Mesenchymal stem cell (in vitro differentiated cells and primary cell): Measurements from ENCODE around the gene COQ5.
"Not testable (repeated sequence)": the region's sequence is repeated elsewhere in the genome, so short reads cannot be mapped to it uniquely, and the experiment has no call there.

Source experiments
- DNase-seq: peaks from one replicate; pipeline ENCODE4 v3.0.0-alpha.2; 2013
- H2AFZ ChIP-seq: one replicate; pipeline ENCODE4 v1.6.1; 2013; ENCODE audit warnings: low read depth, mild to moderate bottlenecking, control low read depth, inconsistent platforms, low read length, moderate library complexity
- H2AK5ac ChIP-seq: 2 replicates; pipeline ENCODE4 v1.6.1; 2013; ENCODE audit warnings: low read length, moderate library complexity, mild to moderate bottlenecking, inconsistent platforms; ENCODE audit not compliant: severe bottlenecking
- H2BK120ac ChIP-seq: one replicate; pipeline ENCODE4 v1.6.1; 2013; ENCODE audit warnings: low read depth, mild to moderate bottlenecking, inconsistent platforms, low read length, moderate library complexity
- H2BK12ac ChIP-seq, 2 experiments: one replicate each; pipeline ENCODE4 v1.6.1; 2013; ENCODE audit warnings: inconsistent platforms in 2 of 2, low read length in 2 of 2, mild to moderate bottlenecking in 2 of 2, moderate library complexity in 2 of 2, control low read depth in 1 of 2
- H2BK15ac ChIP-seq: one replicate; pipeline ENCODE4 v1.6.1; 2013; ENCODE audit warnings: mild to moderate bottlenecking, low read depth, inconsistent platforms; ENCODE audit not compliant: poor library complexity, severe bottlenecking
- H2BK5ac ChIP-seq: 2 replicates; pipeline ENCODE4 v1.6.1; 2013; ENCODE audit warnings: low read depth, mild to moderate bottlenecking, low read length, control low read depth, inconsistent platforms; ENCODE audit not compliant: poor library complexity, severe bottlenecking
- H3K14ac ChIP-seq, 2 experiments: one replicate each; pipeline ENCODE4 v1.6.1; 2013; ENCODE audit warnings: inconsistent platforms in 2 of 2, low read length in 2 of 2, control low read depth in 1 of 2, mild to moderate bottlenecking in 1 of 2, moderate library complexity in 1 of 2
- H3K18ac ChIP-seq, 2 experiments: one replicate each; pipeline ENCODE4 v1.6.1; 2013; ENCODE audit warnings: inconsistent platforms in 2 of 2, low read length in 2 of 2, control low read depth in 1 of 2, low read depth in 1 of 2, mild to moderate bottlenecking in 1 of 2
- H3K23ac ChIP-seq, 2 experiments: one replicate each; pipeline ENCODE4 v1.6.1; 2013; ENCODE audit warnings: inconsistent platforms in 2 of 2, low read length in 2 of 2, mild to moderate bottlenecking in 2 of 2, moderate library complexity in 2 of 2, control low read depth in 1 of 2
- H3K27ac ChIP-seq: 2 replicates; pipeline ENCODE4 v1.5.1; 2013; ENCODE audit warnings: mild to moderate bottlenecking, moderate library complexity, low read length, control low read depth, inconsistent platforms; ENCODE audit not compliant: poor library complexity, severe bottlenecking
- H3K27me3 ChIP-seq, 2 experiments: 2 replicates each; pipeline versions ENCODE4 v1.6.1 to v1.7.0; 2013; ENCODE audit warnings: low read length in 2 of 2, mild to moderate bottlenecking in 2 of 2, moderate library complexity in 2 of 2, control low read depth in 1 of 2, inconsistent platforms in 1 of 2; ENCODE audit not compliant: control insufficient read depth in 1 of 2, insufficient read depth in 1 of 2
- H3K36me3 ChIP-seq, 2 experiments: 2 replicates each; pipeline versions ENCODE4 v1.6.1 to v1.7.0; 2013; ENCODE audit warnings: low read length in 2 of 2, control low read depth in 1 of 2, inconsistent platforms in 1 of 2, low read depth in 1 of 2, mild to moderate bottlenecking in 1 of 2; ENCODE audit not compliant: insufficient read depth in 2 of 2, control insufficient read depth in 1 of 2
- H3K4ac ChIP-seq, 2 experiments: one replicate each; pipeline ENCODE4 v1.6.1; 2013; ENCODE audit warnings: inconsistent platforms in 2 of 2, low read length in 2 of 2, mild to moderate bottlenecking in 2 of 2, moderate library complexity in 2 of 2, control low read depth in 1 of 2, low read depth in 1 of 2
- H3K4me1 ChIP-seq: 2 replicates; pipeline ENCODE4 v1.6.1; 2013; ENCODE audit warnings: low read depth, low read length, control low read depth; ENCODE audit not compliant: control insufficient read depth, insufficient read depth
- H3K4me2 ChIP-seq: 2 replicates; pipeline ENCODE4 v1.6.1; 2013; ENCODE audit warnings: low read length, mild to moderate bottlenecking, inconsistent platforms; ENCODE audit not compliant: poor library complexity, severe bottlenecking
- H3K4me3 ChIP-seq, 2 experiments: 2 replicates each; pipeline versions ENCODE4 v1.5.1 to v1.7.0; 2013; ENCODE audit warnings: low read length in 2 of 2, mild to moderate bottlenecking in 2 of 2, control low read depth in 1 of 2, low read depth in 1 of 2; ENCODE audit not compliant: insufficient read depth in 1 of 2
- H3K79me1 ChIP-seq: replicated peaks from 2 replicates; pipeline ENCODE4 v1.6.1; 2013; ENCODE audit warnings: mild to moderate bottlenecking, control low read depth, low read length, inconsistent platforms; ENCODE audit not compliant: poor library complexity, severe bottlenecking
- H3K9ac ChIP-seq: 2 replicates; pipeline ENCODE4 v1.7.0; 2013; ENCODE audit warnings: mild to moderate bottlenecking, low read length, moderate library complexity
- H3K9me3 ChIP-seq: 2 replicates; pipeline ENCODE4 v1.7.0; 2013; ENCODE audit warnings: mild to moderate bottlenecking, low read length; ENCODE audit not compliant: control insufficient read depth
- H4K8ac ChIP-seq: one replicate; pipeline ENCODE4 v1.6.1; 2013; ENCODE audit warnings: inconsistent platforms, mild to moderate bottlenecking, low read length, moderate library complexity
- H4K91ac ChIP-seq: one replicate; pipeline ENCODE4 v1.6.1; 2013; ENCODE audit warnings: mild to moderate bottlenecking, low read length, inconsistent platforms
- WGBS: methylation state at CpG from one replicate; pipeline ENCODE4 v1.1.7; 2013; ENCODE audit warnings: mixed read lengths; 5-methylcytosine and 5-hydroxymethylcytosine counted together

The COQ5 gene

DNA sequence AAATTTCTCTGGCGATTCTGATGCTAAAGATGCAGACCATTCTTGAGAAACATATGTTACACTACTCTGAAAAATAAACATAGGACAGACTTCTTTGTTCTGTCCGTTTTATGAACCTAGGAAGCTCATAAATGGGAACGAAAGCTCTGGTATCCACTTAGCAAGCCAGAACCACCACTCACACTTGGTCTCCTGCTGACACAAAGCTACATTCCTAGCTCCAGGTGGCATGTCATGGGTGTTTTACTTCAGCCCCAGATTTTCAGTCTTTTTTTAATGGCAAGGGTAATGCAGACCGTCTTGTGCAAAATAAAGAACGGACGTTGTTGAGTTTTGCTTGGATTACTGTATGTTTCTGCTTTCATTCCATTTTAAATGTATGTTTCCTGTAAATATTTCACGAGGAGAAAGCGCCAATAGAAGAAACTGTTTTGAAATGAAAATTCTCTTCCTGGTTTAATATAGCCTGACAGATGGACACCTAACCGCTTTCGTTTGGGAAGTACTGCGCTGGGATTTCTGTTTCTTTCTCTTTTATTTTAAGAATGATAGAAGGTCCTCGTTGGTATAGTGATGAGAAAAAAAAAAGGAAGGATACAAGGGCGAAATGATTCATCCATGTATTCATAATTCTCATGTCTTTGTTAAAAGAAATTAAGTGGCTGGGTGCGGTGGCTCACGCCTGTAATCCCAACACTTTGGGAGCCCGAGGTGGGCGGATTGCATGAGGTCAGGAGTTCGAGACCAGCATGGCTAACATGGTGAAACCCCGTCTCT, 871 bp upstream of the COQ5 start:
- H2BK120ac ChIP-seq, result no peak overlapping the region
- H3K79me1 ChIP-seq, result peaks cover 3% of the 10 kb centered on the region
- no peak overlapping the region for H2AK5ac ChIP-seq
- no peaks in the 10 kb centered on the region for H3K9me3 ChIP-seq
- H3K4me1 ChIP-seq, result no peaks in the 10 kb centered on the region
- peak overlapping the region; percentile 97 for H3K9ac ChIP-seq
- peaks cover 0 to 3% of the 10 kb centered on the region in 2 experiments for H3K36me3 ChIP-seq
- H4K91ac ChIP-seq, result no peak overlapping the region
- no peak overlapping the region for H3K4ac ChIP-seq
- H3K4me2 ChIP-seq, result peak overlapping the region; percentile 77
- WGBS, result 68% methylated on average over 19 of the region's 19 CpGs
- H2BK12ac ChIP-seq, result no peak overlapping the region
- H3K4me3 ChIP-seq, result peak overlapping the region in 1 of 2 experiments; percentile 90
- no peak overlapping the region for H2BK15ac ChIP-seq
- H3K27me3 ChIP-seq, result no peaks in the 10 kb centered on the region
- peak overlapping the region; percentile 83 for H4K8ac ChIP-seq
- no peak overlapping the region for H2AFZ ChIP-seq
- DNase-seq, result peak; percentile 33
- H2BK5ac ChIP-seq, result no peak overlapping the region
- H3K14ac ChIP-seq, result no peak overlapping the region
- peak overlapping the region in 1 of 2 experiments; percentile 28 for H3K18ac ChIP-seq
- H3K23ac ChIP-seq, result no peak overlapping the region
- H3K27ac ChIP-seq, result peak overlapping the region; percentile 76

GRCh38 chr12:120522568-120522967, 6.4 kb downstream of the COQ5 start:
- no peak for DNase-seq
- Histone ChIP-seq H4K8ac (no peak overlapping the region), H2BK120ac (no peak overlapping the region), H4K91ac (no peak overlapping the region), H2BK12ac (no peak overlapping the region), H3K23ac (no peak overlapping the region), H3K4me3 (no peak overlapping the region), H3K27me3 (no peaks in the 10 kb centered on the region), H2BK15ac (no peak overlapping the region), H3K9me3 (no peaks in the 10 kb centered on the region), H3K79me1 (peaks cover 3% of the 10 kb centered on the region), H3K14ac (no peak overlapping the region), H3K36me3 (peaks cover 4 to 12% of the 10 kb centered on the region in 2 experiments), H3K4me2 (no peak overlapping the region), H3K18ac (no peak overlapping the region), H3K9ac (no peak overlapping the region), H2AFZ (no peak overlapping the region), H2BK5ac (no peak overlapping the region), H3K4ac (no peak overlapping the region), H3K4me1 (no peaks in the 10 kb centered on the region), H2AK5ac (no peak overlapping the region), H3K27ac (no peak overlapping the region)
- WGBS, result 99% methylated on average over 9 of the region's 9 CpGs

DNA sequence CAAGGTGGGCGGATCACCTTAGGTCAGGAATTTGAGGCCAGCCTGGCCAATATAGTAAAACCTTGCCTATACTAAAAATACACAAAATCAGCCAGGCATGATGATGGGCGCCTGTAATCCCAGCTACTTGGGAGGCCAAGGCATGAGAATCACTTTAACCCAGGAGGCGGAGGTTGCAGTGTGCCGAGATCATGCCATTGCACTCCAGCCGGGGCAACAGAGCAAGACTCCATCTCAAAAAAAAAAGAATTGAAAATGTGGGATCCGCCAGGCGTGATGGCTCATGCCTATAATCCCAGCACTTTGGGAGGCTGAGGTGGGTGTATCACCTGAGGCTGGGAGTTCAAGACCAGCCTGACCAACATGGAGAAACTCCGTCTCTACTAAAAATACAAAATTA, 9.6 kb downstream of the COQ5 start:
- whole genome bisulfite sequencing, result 99% methylated on average over 7 of the region's 8 CpGs
- H3K79me1 ChIP-seq, result not testable (repeated sequence)

GRCh38 chr12:120515496-120515895, 13.5 kb downstream of the COQ5 start:
- Histone ChIP-seq H2BK120ac (no peak overlapping the region), H4K91ac (no peak overlapping the region), H2BK12ac (no peak overlapping the region), H3K4me3 (no peak overlapping the region), H2AK5ac (no peak overlapping the region), H2BK5ac (no peak overlapping the region), H3K4me1 (no peaks in the 10 kb centered on the region), H3K18ac (no peak overlapping the region), H3K14ac (no peak overlapping the region), H3K4ac (no peak overlapping the region), H3K36me3 (peaks cover 20 to 29% of the 10 kb centered on the region in 2 experiments), H3K27me3 (no peaks in the 10 kb centered on the region), H3K9me3 (no peaks in the 10 kb centered on the region), H3K4me2 (no peak overlapping the region), H3K23ac (no peak overlapping the region), H2BK15ac (no peak overlapping the region), H3K27ac (no peak overlapping the region), H3K9ac (no peak overlapping the region), H4K8ac (no peak overlapping the region), H2AFZ (no peak overlapping the region), H3K79me1 (peaks cover 2% of the 10 kb centered on the region)
- 100% methylated on average over 2 of the region's 2 CpGs for WGBS
- DNase-seq, result no peak

More for the DNA sequence above, 9.6 kb downstream of the COQ5 start:
- not testable (repeated sequence) for H2BK15ac ChIP-seq, H2BK120ac ChIP-seq, H3K27me3 ChIP-seq, H3K4me1 ChIP-seq, H3K9me3 ChIP-seq, H3K9ac ChIP-seq, H4K8ac ChIP-seq, H3K27ac ChIP-seq, H2AK5ac ChIP-seq, H3K4ac ChIP-seq, DNase-seq, H3K4me3 ChIP-seq, H4K91ac ChIP-seq, H2BK5ac ChIP-seq, H3K18ac ChIP-seq, H3K23ac ChIP-seq, H2AFZ ChIP-seq, H2BK12ac ChIP-seq, H3K14ac ChIP-seq, H3K4me2 ChIP-seq
- peaks cover 17 to 28% of the 10 kb centered on the region in 2 experiments for H3K36me3 ChIP-seq
